GM12878 (cell line): ENCODE data around the gene VWA8.

Experiments used
- BACH1 ChIP-seq: fragments of 450-650 bp; IDR thresholded peaks from 2 replicates; pipeline ENCODE4 v1.6.1; 2017; ENCODE audit warnings: mild to moderate bottlenecking, borderline replicate concordance
- KDM1A ChIP-seq: fragments of 200-600 bp; sonication (generic); IDR thresholded peaks from 2 replicates; pipeline ENCODE4 v1.6.1; 2016; ENCODE audit warnings: borderline replicate concordance
- RAD51 ChIP-seq: fragments of 450-650 bp; IDR thresholded peaks from 2 replicates; pipeline ENCODE4 v1.6.1; 2016; ENCODE audit warnings: moderate library complexity, mild to moderate bottlenecking, inconsistent platforms
- TF ChIP-seq, protein P1 (sequence below): IDR thresholded peaks from 2 replicates; pipeline ENCODE4 v1.6.1; 2011; ENCODE audit warnings: low read depth, low read length, improper control_type of control experiment, borderline replicate concordance
- TF ChIP-seq, protein P2 (sequence below), 3 experiments: IDR thresholded peaks in 2 of 3; conservative IDR thresholded peaks in 1 of 3; 2 replicates each; pipeline ENCODE4 v1.5.1; 2011; ENCODE audit warnings: low read depth in 3 of 3, low read length in 3 of 3, mild to moderate bottlenecking in 3 of 3, control low read depth in 2 of 3, moderate library complexity in 2 of 3, inconsistent platforms in 1 of 3, mixed read lengths in 1 of 3; ENCODE audit not compliant: control insufficient read depth in 2 of 3, insufficient read depth in 1 of 3; ENCODE audit errors: extremely low read depth in 1 of 3

DNA sequence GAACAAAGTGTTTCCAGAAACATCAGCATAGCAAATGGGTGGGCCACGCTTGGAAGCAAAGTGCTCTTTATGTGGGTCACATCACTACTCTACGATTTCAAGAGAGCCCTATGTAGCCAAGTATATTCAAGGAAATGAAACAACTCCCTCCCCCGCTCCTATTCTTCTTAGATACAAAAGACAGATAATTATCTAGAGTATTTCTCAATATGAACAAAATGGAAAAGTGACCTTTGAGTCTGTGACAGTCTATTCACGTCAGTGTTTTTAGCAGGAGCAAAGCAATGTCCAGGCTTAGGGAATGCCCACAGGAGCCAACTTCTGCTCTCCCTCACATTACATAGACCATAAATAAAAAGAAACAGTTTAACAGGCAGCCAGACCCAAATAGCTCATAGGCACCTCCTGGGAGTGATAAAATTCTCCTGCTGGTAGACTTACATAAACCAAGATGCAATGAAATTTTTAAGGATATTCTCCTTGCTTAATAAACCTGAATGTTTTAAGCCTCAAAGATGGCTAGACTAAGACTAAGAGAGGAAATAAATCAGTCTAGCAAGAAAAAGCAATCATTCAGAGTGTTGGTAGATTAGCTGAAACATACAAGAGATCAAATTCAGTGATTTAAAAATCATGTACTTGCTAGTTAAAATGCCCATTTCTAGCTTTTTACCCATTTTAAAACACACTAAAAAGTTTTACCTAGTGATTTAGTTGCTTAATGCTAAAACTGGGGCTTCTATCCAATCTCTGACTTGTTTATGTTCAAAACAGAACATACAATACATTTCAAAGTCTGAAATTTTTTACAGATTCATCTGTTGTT lies 320.7 kb downstream of the VWA8 start:
- no peak for TF ChIP-seq KDM1A
- no peak for TF ChIP-seq BACH1
- TF ChIP-seq, protein P1, sequence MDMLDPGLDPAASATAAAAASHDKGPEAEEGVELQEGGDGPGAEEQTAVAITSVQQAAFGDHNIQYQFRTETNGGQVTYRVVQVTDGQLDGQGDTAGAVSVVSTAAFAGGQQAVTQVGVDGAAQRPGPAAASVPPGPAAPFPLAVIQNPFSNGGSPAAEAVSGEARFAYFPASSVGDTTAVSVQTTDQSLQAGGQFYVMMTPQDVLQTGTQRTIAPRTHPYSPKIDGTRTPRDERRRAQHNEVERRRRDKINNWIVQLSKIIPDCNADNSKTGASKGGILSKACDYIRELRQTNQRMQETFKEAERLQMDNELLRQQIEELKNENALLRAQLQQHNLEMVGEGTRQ: no peak
- no peak for TF ChIP-seq RAD51
- TF ChIP-seq, protein P2, sequence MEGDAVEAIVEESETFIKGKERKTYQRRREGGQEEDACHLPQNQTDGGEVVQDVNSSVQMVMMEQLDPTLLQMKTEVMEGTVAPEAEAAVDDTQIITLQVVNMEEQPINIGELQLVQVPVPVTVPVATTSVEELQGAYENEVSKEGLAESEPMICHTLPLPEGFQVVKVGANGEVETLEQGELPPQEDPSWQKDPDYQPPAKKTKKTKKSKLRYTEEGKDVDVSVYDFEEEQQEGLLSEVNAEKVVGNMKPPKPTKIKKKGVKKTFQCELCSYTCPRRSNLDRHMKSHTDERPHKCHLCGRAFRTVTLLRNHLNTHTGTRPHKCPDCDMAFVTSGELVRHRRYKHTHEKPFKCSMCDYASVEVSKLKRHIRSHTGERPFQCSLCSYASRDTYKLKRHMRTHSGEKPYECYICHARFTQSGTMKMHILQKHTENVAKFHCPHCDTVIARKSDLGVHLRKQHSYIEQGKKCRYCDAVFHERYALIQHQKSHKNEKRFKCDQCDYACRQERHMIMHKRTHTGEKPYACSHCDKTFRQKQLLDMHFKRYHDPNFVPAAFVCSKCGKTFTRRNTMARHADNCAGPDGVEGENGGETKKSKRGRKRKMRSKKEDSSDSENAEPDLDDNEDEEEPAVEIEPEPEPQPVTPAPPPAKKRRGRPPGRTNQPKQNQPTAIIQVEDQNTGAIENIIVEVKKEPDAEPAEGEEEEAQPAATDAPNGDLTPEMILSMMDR (IDR thresholded peaks at IDR 0.05 in 2 of 3, conservative IDR thresholded peaks at IDR 0.05 in 1 of 3; ENCODE audit: control insufficient read depth in 2 of 3, extremely low read depth in 1 of 3, insufficient read depth in 1 of 3, low read depth in 3 of 3, low read length in 3 of 3): no peak
